HG02798 (cell line): Measurements from ENCODE around the gene CSF1.
"Not testable (repeated sequence)": the region's sequence is repeated elsewhere in the genome, so short reads cannot be mapped to it uniquely, and the experiment has no call there.

Experiments
- ATAC-seq: cut with Tn5 transposase; IDR thresholded peaks from one replicate; pipeline ENCODE4 v1.9.1; 2021; ENCODE audit warnings: mild to moderate bottlenecking; ENCODE audit not compliant: unreplicated experiment, poor library complexity

Gene CSF1, protein sequence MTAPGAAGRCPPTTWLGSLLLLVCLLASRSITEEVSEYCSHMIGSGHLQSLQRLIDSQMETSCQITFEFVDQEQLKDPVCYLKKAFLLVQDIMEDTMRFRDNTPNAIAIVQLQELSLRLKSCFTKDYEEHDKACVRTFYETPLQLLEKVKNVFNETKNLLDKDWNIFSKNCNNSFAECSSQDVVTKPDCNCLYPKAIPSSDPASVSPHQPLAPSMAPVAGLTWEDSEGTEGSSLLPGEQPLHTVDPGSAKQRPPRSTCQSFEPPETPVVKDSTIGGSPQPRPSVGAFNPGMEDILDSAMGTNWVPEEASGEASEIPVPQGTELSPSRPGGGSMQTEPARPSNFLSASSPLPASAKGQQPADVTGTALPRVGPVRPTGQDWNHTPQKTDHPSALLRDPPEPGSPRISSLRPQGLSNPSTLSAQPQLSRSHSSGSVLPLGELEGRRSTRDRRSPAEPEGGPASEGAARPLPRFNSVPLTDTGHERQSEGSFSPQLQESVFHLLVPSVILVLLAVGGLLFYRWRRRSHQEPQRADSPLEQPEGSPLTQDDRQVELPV

DNA sequence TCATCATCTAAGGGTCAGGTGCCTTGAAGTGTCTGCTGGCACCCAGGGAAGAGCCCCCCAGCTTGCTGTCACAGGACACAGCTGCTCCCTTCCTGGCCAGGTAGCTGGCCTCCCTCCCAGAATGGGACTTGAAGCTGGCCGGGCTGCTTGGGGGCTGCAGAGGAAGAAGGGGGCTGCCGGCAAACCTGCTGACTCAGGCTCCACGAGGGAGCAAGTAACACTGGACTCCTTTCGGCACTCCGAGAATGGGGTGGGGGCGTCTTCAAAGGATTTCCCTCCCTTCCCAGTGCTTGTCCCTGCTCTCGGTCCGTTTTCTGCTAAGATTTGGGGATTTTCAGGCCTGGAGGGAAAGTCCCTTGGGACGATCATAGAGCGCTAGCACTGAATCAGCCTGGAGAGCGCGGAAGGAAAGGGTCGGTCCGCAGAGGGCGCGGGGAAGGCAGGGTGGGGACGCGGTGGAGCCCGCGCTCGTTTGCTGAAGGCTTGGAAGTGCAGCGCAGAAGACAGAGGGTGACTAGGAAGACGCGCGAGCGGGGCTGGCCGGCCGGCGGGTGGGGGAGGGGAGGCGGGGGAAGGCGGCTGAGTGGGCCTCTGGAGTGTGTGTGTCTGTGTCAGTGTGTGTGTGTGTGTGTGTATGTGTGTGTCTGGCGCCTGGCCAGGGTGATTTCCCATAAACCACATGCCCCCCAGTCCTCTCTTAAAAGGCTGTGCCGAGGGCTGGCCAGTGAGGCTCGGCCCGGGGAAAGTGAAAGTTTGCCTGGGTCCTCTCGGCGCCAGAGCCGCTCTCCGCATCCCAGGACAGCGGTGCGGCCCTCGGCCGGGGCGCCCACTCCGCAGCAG lies at the start of gene CSF1:
TSS of gene CSF1 (plus strand) at position 727 of the 840 bp plus-strand sequence. CDS start 175 bp downstream, outside the sequence.
- ATAC-seq = peak; percentile 30

DNA sequence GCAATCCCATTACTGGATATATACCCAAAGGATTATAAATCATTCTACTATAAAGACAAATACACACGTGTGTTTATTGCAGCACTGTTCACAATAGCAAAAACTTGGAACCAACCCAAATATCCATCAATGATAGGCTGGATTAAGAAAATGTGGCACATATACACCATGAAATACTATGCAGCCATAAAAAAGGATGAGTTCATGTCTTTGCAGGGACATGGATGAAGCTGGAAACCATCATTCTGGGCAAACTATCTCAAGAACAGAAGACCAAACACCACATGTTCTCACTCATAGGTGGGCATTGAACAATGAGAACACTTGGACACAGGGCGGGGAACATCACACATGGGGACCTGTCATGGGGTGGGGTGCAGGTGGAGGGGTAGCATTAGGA lies 49.0 kb upstream of the CSF1 start:
- not testable (repeated sequence) for ATAC-seq

DNA sequence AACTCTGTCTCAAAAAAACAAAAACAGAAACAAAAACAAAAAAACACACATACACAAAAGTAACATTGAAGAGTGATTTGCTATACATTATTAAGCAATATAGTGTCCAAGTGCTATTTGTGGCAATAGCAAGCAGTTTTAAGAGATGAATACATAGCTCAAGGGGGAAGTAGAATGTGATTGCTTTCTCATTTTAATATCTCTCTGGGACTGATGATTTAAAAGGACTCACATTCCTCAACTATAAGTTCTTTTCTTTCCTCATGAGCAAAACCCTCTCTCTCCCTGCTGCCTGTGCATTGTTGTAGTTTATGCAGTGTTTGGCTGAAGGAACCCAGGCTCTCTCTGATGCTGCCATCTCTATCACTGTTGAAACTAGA lies 47.0 kb upstream of the CSF1 start:
- ATAC-seq = no peak

DNA sequence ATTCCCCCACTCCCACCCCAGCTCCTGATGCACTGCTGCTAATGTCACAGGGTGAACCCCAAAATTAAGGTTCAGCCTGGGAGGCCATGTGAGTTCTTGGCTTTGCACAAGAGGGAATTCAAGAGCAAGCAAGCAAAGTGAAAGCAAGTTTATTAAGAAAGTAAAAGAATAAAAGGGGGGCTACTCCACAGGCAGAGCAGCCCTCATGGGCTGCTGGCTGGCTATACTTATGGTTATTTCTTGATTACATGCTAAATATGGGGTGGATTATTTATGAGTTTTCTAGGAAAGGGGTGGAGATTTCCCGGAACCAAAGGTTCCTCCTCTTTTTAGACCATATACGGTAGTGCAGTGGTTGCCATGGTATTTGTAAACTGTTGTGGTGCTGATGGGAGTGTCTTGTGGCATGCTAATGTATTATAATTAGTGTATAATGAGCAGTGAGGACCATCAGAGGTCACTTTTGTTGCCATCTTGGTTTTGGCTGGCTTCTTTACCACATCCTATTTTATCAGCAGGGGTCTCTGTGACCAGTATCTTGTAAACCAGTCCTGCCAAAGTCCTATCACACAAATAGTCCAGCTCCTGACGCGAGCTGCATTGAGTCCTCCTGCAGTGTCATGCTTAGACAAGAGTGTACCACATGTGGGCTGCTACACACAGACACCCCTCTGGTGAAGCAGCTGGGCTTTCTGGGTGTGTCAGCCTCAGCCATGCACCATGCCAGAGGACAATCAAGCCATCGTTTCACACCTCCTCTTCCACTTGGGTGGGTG lies 46.4 kb upstream of the CSF1 start:
- no peak for ATAC-seq

DNA sequence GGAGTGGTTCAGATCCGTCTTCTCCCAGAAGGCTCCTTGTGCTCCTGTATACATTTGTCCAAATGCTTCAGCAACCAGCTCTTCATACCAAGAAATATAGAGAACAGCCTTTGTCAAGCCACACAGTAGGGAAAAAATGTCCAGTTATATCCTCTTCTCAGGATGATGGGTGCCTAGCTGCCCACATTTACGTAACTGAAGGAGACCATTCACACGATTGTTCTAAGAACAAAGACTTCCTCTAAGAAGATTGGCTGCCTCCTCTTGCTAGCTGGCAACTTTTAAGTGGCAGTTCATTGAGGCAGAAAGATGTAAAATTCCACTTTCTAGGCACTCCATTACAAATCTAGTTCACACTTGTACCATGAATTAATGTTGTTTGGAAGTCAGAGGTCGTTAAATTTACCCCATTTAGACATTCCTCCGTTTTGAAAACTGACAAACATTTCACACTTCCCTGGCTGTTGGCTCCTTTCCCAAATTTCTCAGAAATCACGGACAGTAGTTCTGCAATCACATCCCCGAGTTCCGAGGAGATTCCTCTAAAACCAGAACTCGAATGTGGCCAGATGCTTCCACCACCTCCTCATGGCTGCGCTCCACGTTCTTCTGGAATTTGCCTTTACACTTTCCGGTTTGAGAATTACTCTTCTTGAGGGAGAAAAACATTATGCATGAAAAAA lies 45.6 kb upstream of the CSF1 start:
- no peak for ATAC-seq

DNA sequence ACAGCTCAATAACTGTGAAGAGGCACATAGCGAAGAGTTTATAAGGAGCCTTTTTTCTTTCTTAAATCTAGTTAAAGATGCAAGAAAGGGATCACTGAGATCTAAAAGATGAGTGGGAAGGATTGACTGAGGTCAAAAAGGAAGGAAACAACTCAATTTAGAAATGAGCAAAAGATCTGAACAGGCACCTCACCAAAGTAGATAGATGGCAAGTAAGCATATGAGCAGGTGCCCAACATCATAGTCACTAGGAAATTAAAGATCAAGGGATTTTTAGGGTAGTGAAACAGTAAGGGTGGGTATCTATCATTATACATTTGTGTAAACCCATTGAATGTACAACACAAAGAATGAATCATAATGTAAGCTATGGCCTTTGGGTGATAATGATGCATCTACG lies 44.6 kb upstream of the CSF1 start:
- no peak for ATAC-seq

DNA sequence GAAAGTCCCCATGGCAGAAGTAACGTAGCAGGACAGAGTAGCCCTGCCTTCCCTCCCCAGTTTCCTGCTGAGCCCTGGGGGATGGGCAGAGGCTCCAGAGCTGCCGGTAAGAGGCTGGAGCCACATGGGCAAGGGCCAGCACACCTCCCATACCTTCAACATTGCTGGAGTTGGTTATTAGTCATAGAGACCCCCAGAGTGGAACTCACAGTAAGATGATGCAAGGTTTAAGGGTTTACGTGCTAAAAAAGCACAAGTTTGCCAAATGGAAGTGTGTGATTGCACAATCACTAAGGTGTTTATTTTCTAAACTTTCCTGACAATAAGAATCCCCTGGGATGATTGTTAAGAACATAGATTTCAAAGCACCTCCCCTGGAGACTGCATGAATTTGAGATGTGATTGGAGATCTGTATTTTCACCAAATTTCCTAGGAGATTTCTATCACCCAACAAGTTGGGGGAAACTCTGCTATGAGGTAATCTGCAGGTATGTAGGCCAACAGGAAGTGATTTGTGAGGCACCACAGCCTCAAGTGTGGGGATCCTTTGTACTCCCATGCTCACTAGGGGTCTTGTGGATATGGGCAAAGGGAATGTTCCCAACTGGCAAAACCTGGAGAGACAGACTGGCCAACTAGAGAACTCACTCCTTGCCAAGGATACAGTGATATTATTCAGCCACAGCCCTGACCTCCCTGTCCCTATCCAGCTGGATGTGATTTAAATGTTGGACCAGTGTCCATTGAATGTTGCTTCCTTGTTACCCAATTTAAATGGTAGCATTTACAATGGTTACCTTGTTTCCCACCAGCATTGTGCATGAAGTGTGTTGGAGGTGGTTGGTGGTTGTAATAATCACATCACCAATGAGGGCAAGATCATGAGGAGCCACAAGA lies 37.1 kb upstream of the CSF1 start:
- ATAC-seq = no peak

DNA sequence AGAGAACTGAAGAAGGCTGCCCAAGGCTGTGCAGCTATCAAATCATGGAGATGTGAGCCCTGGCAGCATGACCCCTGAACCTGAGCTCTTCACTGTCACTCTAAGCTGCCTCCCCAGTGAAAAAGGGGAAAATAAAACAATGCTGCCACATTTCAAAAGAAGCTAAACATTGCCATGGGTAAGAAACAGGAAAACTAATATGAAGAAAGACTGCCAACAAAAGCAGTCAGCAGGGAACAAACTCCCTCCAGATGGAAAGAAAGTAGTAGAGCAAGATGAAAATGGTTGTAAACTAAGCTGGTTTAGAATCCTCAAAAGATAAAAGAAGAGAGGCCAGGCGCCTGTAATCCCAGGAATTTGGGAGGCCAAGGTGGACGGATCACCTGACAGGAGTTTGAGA lies 36.2 kb upstream of the CSF1 start:
- ATAC-seq = no peak

DNA sequence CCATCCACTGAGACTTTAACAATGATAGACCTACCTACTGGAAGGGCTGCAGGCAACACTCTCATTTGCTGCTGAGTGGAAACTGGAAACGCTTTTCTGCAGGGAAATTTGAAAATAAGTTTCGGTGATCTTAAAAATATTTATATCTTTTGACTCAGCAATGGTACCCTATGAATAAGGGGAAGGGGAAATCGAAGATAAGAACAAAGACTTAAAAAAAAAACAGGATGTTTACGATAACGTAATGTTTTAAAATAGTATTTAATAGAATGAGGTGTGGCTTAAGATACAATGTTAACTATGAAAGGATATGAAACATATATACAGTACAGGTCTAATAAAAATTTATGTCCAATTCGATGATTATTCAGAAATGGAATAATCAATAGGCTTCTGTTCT lies 34.8 kb upstream of the CSF1 start:
- no peak for ATAC-seq

DNA sequence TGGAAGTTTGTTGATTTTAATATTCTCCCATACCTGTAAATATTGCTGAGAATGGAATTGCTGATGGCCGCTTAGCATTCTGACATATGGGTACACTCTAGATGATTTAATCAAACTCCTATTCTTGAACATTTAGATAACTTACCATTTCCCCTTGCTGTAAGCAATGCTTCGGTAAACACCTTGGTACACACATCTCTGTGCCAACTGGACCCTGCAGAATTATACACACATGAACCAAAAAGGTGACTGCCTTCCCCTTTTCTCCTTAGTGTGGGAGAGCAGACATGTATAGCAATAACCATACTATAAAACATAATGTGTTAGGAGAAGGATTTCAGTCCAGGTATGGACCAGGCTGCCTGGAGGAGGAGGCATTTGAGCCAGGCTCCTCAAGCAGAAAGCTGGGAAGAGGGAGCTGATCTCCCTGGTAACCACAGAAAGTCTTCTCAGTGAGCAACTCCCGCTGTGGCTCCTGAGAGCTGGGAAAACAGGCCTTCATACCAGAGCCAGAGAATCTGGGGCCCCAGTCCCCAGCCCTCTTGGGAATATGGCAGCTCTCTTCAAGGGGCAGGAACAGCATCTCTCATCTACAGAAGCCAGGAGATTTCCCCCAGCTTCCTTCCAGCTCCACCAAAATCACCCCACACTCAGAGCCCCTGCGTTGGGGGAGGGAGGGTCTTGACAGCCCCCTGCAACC lies 33.9 kb upstream of the CSF1 start:
- no peak for ATAC-seq

DNA sequence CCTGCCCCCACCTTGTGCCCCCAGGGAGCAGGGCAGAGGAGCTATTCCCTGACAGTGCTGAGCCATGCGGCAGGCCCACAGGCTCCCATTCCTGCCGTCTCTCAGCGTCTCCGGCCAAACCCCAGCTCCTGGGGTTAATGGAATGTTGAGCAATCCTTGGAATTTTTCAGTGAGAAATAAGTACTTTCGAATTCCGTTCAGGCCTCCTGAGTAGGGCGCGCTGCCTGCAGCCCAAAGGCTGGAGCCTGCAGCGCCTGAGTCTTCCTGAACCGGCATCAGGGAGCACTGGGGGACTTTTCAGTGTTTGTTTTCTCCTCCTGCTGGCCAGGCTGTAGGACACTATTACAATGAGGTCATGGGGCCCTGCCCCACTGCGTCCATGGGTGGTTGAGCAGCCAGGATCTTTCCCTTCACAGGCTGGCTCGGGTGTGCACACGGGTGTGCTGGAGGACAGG lies 33.3 kb upstream of the CSF1 start:
- ATAC-seq = no peak

DNA sequence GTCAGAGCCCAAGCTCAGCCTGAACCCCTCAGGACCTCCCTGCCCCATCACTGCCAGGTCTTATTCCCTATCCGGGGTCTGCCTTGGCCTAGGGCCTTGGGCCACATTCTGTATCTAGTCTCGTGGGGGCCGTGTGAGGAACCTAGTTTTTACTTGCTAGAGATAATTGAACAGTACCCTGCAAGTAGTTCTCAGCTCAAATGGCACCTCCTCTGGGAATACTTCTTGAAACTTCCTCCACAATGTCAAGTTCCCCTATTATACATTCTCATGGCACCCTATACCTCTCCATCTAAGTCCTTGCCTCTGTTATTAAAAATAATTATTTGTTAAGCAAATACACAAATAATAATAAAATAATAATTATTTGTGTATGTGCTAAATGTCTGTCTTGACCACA lies 32.9 kb upstream of the CSF1 start:
- no peak for ATAC-seq

DNA sequence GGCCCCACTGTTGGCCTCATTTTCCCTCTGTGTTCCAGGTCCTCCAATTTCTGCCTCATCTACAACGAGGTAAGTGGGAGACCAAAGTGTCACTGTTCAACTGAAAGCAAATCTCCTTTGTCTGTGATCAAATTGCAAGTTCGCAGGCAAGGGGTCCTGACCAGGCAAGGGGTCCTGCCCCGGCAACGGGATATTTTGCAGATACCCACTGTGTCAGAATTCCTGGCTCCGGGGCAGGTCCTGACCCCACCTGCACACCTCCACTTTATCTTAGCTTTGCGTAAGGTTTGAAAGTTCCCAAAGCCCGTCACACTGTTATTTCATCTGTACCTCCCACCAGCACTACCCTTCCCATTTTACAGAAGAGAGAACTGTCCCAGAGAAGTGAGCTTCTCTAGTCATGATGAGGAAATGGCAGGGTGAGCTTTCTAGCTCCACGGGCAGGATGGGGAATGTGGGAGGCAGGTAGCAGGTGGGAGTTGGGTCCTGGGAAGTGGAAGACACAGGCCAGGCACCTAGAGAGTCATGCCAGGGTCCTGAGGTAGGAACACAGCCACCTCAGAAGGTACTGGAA lies 32.0 kb upstream of the CSF1 start:
- no peak for ATAC-seq

DNA sequence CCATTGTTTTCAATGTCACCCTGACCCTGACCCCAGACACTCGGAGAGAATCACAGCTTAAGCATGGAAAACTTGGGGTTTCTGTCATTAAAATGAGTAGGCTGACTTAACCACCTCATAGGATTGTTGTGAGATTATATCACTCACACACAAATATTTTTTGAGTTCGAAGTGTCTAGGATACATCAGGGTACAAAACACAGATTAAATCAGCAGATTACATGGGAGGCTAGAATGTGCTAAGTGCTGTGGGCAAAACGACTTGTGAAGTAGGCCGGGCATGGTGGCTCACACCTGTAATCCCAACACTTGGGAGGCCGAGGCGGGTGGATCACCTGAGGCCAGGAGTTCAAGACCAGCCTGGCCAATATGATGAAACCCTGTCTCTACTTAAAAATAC lies 31.3 kb upstream of the CSF1 start:
- not testable (repeated sequence) for ATAC-seq

DNA sequence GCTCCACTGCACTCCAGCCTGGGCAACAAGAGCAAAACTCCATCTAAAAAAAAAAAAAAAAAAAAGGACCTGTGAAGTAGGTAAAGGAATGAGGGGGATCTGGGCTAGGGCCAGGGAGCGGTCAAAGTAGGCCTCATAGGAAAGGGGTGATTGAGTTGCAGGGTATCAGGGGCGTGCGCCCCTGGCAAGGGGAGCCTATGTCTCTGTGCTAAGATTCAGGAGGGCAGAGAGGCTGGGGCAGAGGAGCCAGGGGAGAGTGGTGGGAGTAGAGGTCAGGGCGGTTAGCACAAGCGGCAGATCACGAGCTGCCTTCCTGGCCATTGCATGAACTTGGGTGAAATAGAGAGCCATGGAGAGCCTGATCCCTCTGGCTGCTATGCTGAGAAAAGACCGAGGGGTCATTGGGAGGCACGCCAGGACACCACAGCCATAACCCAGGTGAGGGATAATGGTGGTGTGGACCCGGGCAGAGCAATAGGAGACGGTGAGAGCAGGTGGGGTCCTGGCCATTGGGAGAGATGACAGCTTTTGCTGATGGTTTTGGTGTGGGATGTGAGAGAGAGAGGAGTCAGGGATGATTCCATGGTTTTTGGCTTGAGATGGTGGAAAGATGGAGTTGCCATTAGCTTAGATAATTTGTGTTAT lies 30.6 kb upstream of the CSF1 start:
- no peak for ATAC-seq

DNA sequence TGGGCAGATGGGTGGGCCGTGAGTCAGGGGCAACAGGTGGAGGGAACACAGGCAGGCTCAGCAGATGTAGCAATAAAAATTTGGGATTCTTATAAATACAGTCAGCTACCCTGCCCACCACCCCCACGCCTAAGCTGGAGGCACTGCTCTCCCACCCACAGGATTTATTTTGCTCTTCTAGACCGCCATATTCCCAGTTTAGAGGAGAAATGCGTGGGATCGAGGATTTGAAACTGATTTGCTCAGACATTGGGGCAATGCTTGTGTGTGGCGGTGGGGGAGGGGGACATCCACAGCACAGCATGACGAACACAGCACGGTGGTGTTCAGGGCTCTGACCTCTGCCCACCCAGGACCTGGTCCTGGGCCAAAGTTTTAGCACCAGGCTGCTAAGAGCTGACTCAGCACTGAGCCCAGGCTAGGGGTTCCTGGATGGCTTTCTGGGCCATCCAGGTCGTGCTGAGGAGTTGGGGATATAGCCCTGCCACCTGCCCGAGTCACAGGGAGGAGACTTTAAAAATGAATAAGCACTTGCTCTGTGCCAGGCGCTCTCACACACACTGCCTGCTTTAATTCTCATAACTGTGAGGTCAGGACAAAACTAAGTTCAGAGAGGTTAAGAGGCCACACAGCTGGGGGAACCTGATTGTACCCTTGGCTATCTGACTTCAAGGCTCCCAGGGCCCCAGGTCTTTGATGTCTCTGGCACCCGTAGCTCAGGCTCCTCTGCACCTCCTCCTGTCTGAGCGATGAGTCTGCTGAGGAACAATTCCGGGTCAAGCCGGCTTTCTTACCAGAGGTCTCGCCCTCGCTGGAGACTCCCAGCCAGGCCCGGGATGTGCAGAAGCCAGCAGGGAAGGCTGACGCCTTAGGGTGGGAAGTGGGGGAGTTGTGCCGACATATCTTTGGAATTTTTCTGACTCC lies 29.4 kb upstream of the CSF1 start:
- ATAC-seq = no peak
